ENCODE results near the gene MAB21L1. TPM values are rescaled to one million over a fixed set of nuclear protein-coding genes. Genes with fewer than 3 reads are reported as not detected.

Gene MAB21L1
- total and polyA plus RNA-seq, 2 donors (not counting 3 experiments of a cell fraction or from before 2014, with no cell fraction given) = 0.03 TPM; not detected in 1

GRCh38 chr13:35479038-35479492 is 2.6 kb upstream of the MAB21L1 start:
- Histone ChIP-seq H3K9me3 (replicated peaks; ENCODE audit: control insufficient read depth, insufficient read depth, low read length) (no peaks in the 10 kb centered on the region), H3K27ac (ENCODE audit: insufficient read depth, low read depth, low read length) (no peak overlapping the region), H3K4me3 (replicated peaks in 1 of 3; ENCODE audit: insufficient read depth in 1 of 3, low read depth in 1 of 3, low read length in 3 of 3) (no peak overlapping the region), H3K79me2 (ENCODE audit: control insufficient read depth, insufficient read depth, low read length) (no peaks in the 10 kb centered on the region), H3K4me2 (ENCODE audit: insufficient read depth, low read length) (no peak overlapping the region), H3K9ac (replicated peaks; ENCODE audit: extremely low read depth, insufficient read depth, low read length) (no peak overlapping the region), H4K20me1 (replicated peaks; ENCODE audit: control insufficient read depth, extremely low read depth, insufficient read depth, low read length) (no peaks in the 10 kb centered on the region), H2AFZ (ENCODE audit: low read depth, low read length) (no peak overlapping the region), H3K36me3 (ENCODE audit: control insufficient read depth in 2 of 2, extremely low read depth in 1 of 2, insufficient read depth in 2 of 2, low read length in 2 of 2) (no peaks in the 10 kb centered on the region), H3K27me3 (ENCODE audit: control insufficient read depth in 2 of 2, insufficient read depth in 2 of 2, low read length in 2 of 2) (no peaks in the 10 kb centered on the region), H3K4me1 (ENCODE audit: control insufficient read depth, extremely low read depth, insufficient read depth, low read length) (no peaks in the 10 kb centered on the region), H3K9me1 (replicated peaks; ENCODE audit: control insufficient read depth, extremely low read depth, insufficient read depth, low read length) (peaks cover 2% of the 10 kb centered on the region)
- ChIA-PET CTCF (no interaction called here), POLR2A (no interaction called here)
- intact Hi-C loops (cut with micrococcal nuclease) (loop anchor here (10.0 kb wide), 1 partner anchor 264 kb away; no protein-coding TSS in a partner anchor), dilution Hi-C loops (cut with MboI; ENCODE audit: extremely low pct_ligation_motif_present, low sequenced_read_pairs) (no loop called here)
- no peak for TF ChIP-seq CTCF (IDR thresholded peaks at IDR 0.05; ENCODE audit: extremely low read depth in 1 of 2, insufficient read depth in 1 of 2, low read depth in 1 of 2, low read length in 2 of 2)
- TF ChIP-seq EZH2 (IDR thresholded peaks at IDR 0.05; ENCODE audit: borderline replicate concordance, low read depth, low read length, severe bottlenecking) = no peak
- TF ChIP-seq GATA2 (IDR thresholded peaks at IDR 0.05; ENCODE audit: insufficient read depth, insufficient read length, low read depth, low read length) = no peak
- TF ChIP-seq FOS (IDR thresholded peaks at IDR 0.05; ENCODE audit: borderline replicate concordance, insufficient read depth, low read length) = no peak
- no peak for TF ChIP-seq JUN (IDR thresholded peaks at IDR 0.05; ENCODE audit: borderline replicate concordance, insufficient read depth, insufficient read length, low read depth)
- TF ChIP-seq MYC (IDR thresholded peaks at IDR 0.05; ENCODE audit: low read depth, low read length) = no peak
- TF ChIP-seq MAX (IDR thresholded peaks at IDR 0.05; ENCODE audit: insufficient read depth, insufficient read length) = no peak
- no peak for TF ChIP-seq POLR2A (IDR thresholded peaks at IDR 0.05; ENCODE audit: low read depth, low read length)
- TF ChIP-seq POLR2AphosphoS5 (IDR thresholded peaks at IDR 0.05; ENCODE audit: insufficient read depth, low read depth, low read length) = no peak
- no TSS peak for BruUV-seq (replicated peaks)
- FAIRE-seq = no peak
- no peak for DNase-seq (ENCODE audit: low read depth, low spot score)

Measured in endothelial cell of umbilical vein (primary cell).